ENCODE measurements around the gene UNC5CL. TPM values are rescaled to one million over a fixed set of nuclear protein-coding genes. Genes with fewer than 3 reads are reported as not detected.

The UNC5CL gene
- total and polyA plus RNA-seq, 2 donors (not counting 1 experiment from before 2014, with no cell fraction given): 4.5 to 4.7 TPM

GRCh38 chr6:41011673-41012072 is 27.3 kb downstream of the UNC5CL start:
- TF ChIP-seq CTCF (IDR thresholded peaks at IDR 0.05): no peak
- no peak for TF ChIP-seq EZH2 (IDR thresholded peaks at IDR 0.05; ENCODE audit: borderline replicate concordance, insufficient read depth, low read depth, low read length, poor library complexity, severe bottlenecking)
- WGBS (ENCODE audit: insufficient coverage): 100% methylated on average over 1 of the region's 2 CpGs
- POLR2A ChIA-PET: no interaction called here
- H3K79me2 ChIP-seq (ENCODE audit: control insufficient read depth, insufficient read depth, low read length): no peaks in the 10 kb centered on the region
- DNase-seq: no peak
- H3K27ac ChIP-seq (ENCODE audit: low read length in 2 of 2): no peak overlapping the region
- peaks cover 8% of the 10 kb centered on the region for H3K27me3 Mint-ChIP-seq
- H3K36me3 ChIP-seq (replicated peaks in 1 of 2; ENCODE audit: control extremely low read depth in 1 of 2, control insufficient read depth in 1 of 2, extremely low read depth in 1 of 2, insufficient read depth in 2 of 2, low read length in 1 of 2): no peaks in the 10 kb centered on the region
- CTCF ChIA-PET: interaction anchor here (2.0 to 4.6 kb wide), 2 partner anchors 8 to 17 kb away, joined by 4 to 35 read pairs; no protein-coding TSS in a partner anchor
- H3K27me3 ChIP-seq (replicated peaks in 1 of 4; ENCODE audit: control extremely low read depth in 1 of 4, control insufficient read depth in 3 of 4, insufficient read depth in 4 of 4, low read length in 3 of 4): peaks cover 0 to 4% (median 0%) of the 10 kb centered on the region in 4 experiments
- no peak overlapping the region for H3K4me3 ChIP-seq (ENCODE audit: control extremely low read depth in 1 of 5, extremely low read depth in 1 of 5, insufficient read depth in 1 of 5, low read depth in 2 of 5, low read length in 4 of 5)
- no peaks in the 10 kb centered on the region for H3K4me1 ChIP-seq (ENCODE audit: control insufficient read depth in 2 of 2, insufficient read depth in 2 of 2, low read length in 2 of 2)
- H3K4me2 ChIP-seq (replicated peaks; ENCODE audit: low read depth, low read length, poor library complexity, severe bottlenecking): no peak overlapping the region
- no peak overlapping the region for H2AFZ ChIP-seq (ENCODE audit: insufficient read depth, low read depth, low read length, poor library complexity, severe bottlenecking)
- no peaks in the 10 kb centered on the region for H3K9me3 Mint-ChIP-seq (ENCODE audit: insufficient read depth)
- H3K9me3 ChIP-seq (ENCODE audit: control extremely low read depth in 1 of 3, control insufficient read depth in 2 of 3, insufficient read depth in 1 of 3, low read length in 2 of 3): no peaks in the 10 kb centered on the region
- H3K27ac Mint-ChIP-seq: no peak overlapping the region
- H3K9ac ChIP-seq (ENCODE audit: low read length): no peak overlapping the region
- no peak for ATAC-seq (ENCODE audit: low read depth)
- intact Hi-C loops (cut with micrococcal nuclease): no loop called here
- no peak overlapping the region for H3K4me3 Mint-ChIP-seq
- no peaks in the 10 kb centered on the region for H3K4me1 Mint-ChIP-seq
- H4K20me1 ChIP-seq (ENCODE audit: control insufficient read depth, insufficient read depth, low read length, poor library complexity, severe bottlenecking): no peaks in the 10 kb centered on the region

- Histone ChIP-seq H3K27ac (ENCODE audit: low read length in 2 of 2) (no peak overlapping the region), H3K79me2 (ENCODE audit: control insufficient read depth, insufficient read depth, low read length) (no peaks in the 10 kb centered on the region), H3K4me3 (ENCODE audit: control extremely low read depth in 1 of 5, extremely low read depth in 1 of 5, insufficient read depth in 1 of 5, low read depth in 2 of 5, low read length in 4 of 5) (no peak overlapping the region), H3K9me3 (ENCODE audit: control extremely low read depth in 1 of 3, control insufficient read depth in 2 of 3, insufficient read depth in 1 of 3, low read length in 2 of 3) (no peaks in the 10 kb centered on the region), H3K9ac (ENCODE audit: low read length) (no peak overlapping the region), H2AFZ (ENCODE audit: insufficient read depth, low read depth, low read length, poor library complexity, severe bottlenecking) (no peak overlapping the region), H3K4me1 (ENCODE audit: control insufficient read depth in 2 of 2, insufficient read depth in 2 of 2, low read length in 2 of 2) (no peaks in the 10 kb centered on the region), H3K27me3 (replicated peaks in 1 of 4; ENCODE audit: control extremely low read depth in 1 of 4, control insufficient read depth in 3 of 4, insufficient read depth in 4 of 4, low read length in 3 of 4) (peaks cover 0 to 4% (median 1%) of the 10 kb centered on the region in 4 experiments), H4K20me1 (ENCODE audit: control insufficient read depth, insufficient read depth, low read length, poor library complexity, severe bottlenecking) (no peaks in the 10 kb centered on the region), H3K36me3 (replicated peaks in 1 of 2; ENCODE audit: control extremely low read depth in 1 of 2, control insufficient read depth in 1 of 2, extremely low read depth in 1 of 2, insufficient read depth in 2 of 2, low read length in 1 of 2) (no peaks in the 10 kb centered on the region), H3K4me2 (replicated peaks; ENCODE audit: low read depth, low read length, poor library complexity, severe bottlenecking) (no peak overlapping the region)
- ATAC-seq (ENCODE audit: low read depth): no peak
- no peak for DNase-seq
- no CpG with 5 or more reads among the region's 1 CpG for WGBS (ENCODE audit: insufficient coverage)
- POLR2A ChIA-PET: no interaction called here
- H3K4me1 Mint-ChIP-seq: no peaks in the 10 kb centered on the region
- CTCF ChIA-PET: interaction anchor here (1.2 to 4.6 kb wide), 5 partner anchors 10 to 59 kb away, joined by 3 to 35 read pairs (median 4); no protein-coding TSS in a partner anchor
- TF ChIP-seq CTCF (IDR thresholded peaks at IDR 0.05) (no peak), EZH2 (IDR thresholded peaks at IDR 0.05; ENCODE audit: borderline replicate concordance, insufficient read depth, low read depth, low read length, poor library complexity, severe bottlenecking) (no peak)
- peaks cover 9% of the 10 kb centered on the region for H3K27me3 Mint-ChIP-seq
- H3K27ac Mint-ChIP-seq: no peak overlapping the region
- no peaks in the 10 kb centered on the region for H3K9me3 Mint-ChIP-seq (ENCODE audit: insufficient read depth)
- intact Hi-C loops (cut with micrococcal nuclease): no loop called here
- no peak overlapping the region for H3K4me3 Mint-ChIP-seq
These were observed 29.4 kb downstream of the UNC5CL start for GRCh38 chr6:41009669-41010068.
